Measurements from ENCODE around the gene SERPING1. TPM values are rescaled to one million over a fixed set of nuclear protein-coding genes. Genes with fewer than 3 reads are reported as not detected.
A peak's percentile ranks its signal among the peaks of the same experiment; 100 is the strongest.

Gene SERPING1
- total RNA-seq, 1 donor from 2014 or later: 490 TPM

DNA sequence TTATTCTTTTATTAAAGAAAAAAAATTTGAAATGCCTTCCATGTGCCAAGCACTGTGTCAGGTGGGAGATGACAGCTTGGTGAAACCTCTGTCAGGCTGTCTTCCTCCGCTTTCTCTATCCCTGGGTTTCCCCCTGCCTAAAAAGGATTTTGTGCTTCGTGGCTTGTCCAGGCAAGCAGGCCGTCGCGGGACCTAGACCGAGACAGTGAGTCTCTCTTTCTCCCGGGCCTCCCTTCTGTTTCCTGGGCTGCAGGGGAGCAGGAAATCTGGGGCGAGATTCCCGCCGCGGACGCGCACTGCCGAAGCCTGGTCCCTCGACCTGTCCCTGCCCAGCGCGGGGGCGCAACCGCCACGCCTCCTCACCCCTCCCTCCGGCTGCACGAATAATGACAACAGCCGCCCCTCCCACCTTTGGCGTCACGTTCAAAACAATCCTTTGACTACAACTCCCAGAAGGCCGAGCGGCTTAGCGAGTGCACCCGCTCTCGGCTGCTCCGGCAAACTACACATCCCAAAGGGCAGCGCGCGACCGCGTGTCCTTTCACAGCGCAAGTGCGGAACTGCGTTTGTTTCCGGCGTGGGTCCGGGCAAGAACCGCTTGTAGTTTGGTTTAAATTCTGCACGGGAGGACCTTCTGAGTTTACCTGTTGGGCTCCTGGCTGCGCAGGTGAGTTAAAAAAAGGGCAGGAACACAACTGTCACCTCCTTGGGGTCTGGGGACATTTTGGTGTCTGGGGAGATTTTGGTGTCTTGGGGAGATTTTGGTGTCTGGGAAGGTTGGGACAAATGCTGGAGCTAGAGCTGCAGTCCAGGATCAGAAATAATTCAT is 59.9 kb downstream of the SERPING1 start, which contains the start of gene CLP1:
TSS of gene CLP1 (plus strand) at position 569 of the 829 bp plus-strand sequence. CDS start 1,715 bp downstream, outside the sequence.
- peak within 1 kb of the TSS; percentile 85 for H3K27ac ChIP-seq
- H3K4me3 ChIP-seq: peak within 1 kb of the TSS; percentile 75
- ATAC-seq: peak; percentile 99
- TF ChIP-seq, protein P1, sequence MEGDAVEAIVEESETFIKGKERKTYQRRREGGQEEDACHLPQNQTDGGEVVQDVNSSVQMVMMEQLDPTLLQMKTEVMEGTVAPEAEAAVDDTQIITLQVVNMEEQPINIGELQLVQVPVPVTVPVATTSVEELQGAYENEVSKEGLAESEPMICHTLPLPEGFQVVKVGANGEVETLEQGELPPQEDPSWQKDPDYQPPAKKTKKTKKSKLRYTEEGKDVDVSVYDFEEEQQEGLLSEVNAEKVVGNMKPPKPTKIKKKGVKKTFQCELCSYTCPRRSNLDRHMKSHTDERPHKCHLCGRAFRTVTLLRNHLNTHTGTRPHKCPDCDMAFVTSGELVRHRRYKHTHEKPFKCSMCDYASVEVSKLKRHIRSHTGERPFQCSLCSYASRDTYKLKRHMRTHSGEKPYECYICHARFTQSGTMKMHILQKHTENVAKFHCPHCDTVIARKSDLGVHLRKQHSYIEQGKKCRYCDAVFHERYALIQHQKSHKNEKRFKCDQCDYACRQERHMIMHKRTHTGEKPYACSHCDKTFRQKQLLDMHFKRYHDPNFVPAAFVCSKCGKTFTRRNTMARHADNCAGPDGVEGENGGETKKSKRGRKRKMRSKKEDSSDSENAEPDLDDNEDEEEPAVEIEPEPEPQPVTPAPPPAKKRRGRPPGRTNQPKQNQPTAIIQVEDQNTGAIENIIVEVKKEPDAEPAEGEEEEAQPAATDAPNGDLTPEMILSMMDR (IDR thresholded peaks at IDR 0.05): no peak
- peaks cover 35% of the 10 kb centered on the region for H3K36me3 ChIP-seq
- intact Hi-C loops (cut with DNase I): no loop called here
- H3K27me3 ChIP-seq: no peaks in the 10 kb centered on the region
- H3K4me1 ChIP-seq: peaks cover 12% of the 10 kb centered on the region
- DNase-seq: peak; percentile 99
- no peaks in the 10 kb centered on the region for H3K9me3 ChIP-seq

DNA sequence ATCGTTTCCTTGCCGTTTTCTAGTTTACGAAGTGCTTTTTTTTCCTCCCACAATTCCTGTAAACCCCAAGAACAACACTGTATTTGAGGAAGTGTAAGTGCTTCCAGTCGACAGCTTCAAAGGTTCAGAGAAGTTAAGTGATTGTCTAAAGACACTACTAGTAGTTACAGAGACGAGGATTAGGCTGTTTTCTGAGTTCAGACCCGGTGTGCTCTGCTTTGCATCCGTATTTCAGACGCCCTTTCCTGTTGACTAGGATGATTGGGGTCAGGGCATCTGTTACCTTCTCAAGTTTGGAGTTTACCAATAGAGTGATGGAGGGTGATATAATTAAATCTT is 60.5 kb downstream of the SERPING1 start:
- Histone ChIP-seq H3K4me1 (peaks cover 12% of the 10 kb centered on the region), H3K27me3 (no peaks in the 10 kb centered on the region), H3K9me3 (no peaks in the 10 kb centered on the region), H3K4me3 (peak overlapping the region; percentile 75), H3K36me3 (peaks cover 41% of the 10 kb centered on the region), H3K27ac (peak overlapping the region; percentile 55)
- DNase-seq: no peak
- intact Hi-C loops (cut with DNase I): no loop called here
- ATAC-seq: no peak
- TF ChIP-seq, protein P1 (IDR thresholded peaks at IDR 0.05): no peak

DNA sequence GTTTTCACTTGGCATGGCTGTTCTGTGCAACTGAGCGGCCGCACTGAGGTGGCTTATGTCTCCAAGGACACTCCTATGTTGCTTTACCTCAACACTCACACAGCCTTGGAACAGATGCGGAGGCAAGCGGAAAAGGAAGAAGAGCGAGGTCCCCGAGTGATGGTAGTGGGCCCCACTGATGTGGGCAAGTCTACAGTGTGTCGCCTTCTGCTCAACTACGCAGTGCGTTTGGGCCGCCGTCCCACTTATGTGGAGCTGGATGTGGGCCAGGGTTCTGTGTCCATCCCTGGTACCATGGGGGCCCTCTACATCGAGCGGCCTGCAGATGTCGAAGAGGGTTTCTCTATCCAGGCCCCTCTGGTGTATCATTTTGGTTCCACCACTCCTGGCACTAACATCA is 62.2 kb downstream of the SERPING1 start:
- no peak for ATAC-seq
- intact Hi-C loops (cut with DNase I): no loop called here
- TF ChIP-seq, protein P1 (IDR thresholded peaks at IDR 0.05): no peak
- H3K27ac ChIP-seq: no peak overlapping the region
- H3K9me3 ChIP-seq: no peaks in the 10 kb centered on the region
- H3K4me3 ChIP-seq: no peak overlapping the region
- H3K36me3 ChIP-seq: peaks cover 44% of the 10 kb centered on the region
- no peaks in the 10 kb centered on the region for H3K27me3 ChIP-seq
- DNase-seq: no peak
- peaks cover 12% of the 10 kb centered on the region for H3K4me1 ChIP-seq

DNA sequence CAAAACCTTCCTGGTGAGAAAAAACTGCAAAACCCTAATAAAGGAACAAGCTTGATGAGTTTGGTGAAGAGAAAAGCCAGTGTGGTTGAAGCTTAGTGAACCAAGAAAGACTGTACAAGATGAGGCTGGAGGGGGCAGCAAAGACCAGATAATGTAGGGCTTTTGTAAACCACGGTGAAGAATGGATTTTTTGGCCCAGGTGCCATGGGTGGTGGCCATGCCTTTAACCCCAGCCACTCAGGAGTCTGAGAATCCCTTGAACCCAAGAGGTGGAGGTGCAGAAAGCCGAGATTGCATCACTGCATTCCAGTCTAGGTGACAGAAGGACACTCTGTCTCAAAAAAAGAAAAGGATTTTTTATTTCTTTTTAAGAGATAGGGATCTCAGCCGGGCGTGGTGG is 65.4 kb downstream of the SERPING1 start:
- Histone ChIP-seq H3K27me3 (no peaks in the 10 kb centered on the region), H3K27ac (no peak overlapping the region), H3K4me3 (no peak overlapping the region), H3K4me1 (peaks cover 14% of the 10 kb centered on the region), H3K36me3 (peaks cover 44% of the 10 kb centered on the region), H3K9me3 (no peaks in the 10 kb centered on the region)
- TF ChIP-seq, protein P1 (IDR thresholded peaks at IDR 0.05): no peak
- DNase-seq (no peak), ATAC-seq (no peak)
- intact Hi-C loops (cut with DNase I): no loop called here

DNA sequence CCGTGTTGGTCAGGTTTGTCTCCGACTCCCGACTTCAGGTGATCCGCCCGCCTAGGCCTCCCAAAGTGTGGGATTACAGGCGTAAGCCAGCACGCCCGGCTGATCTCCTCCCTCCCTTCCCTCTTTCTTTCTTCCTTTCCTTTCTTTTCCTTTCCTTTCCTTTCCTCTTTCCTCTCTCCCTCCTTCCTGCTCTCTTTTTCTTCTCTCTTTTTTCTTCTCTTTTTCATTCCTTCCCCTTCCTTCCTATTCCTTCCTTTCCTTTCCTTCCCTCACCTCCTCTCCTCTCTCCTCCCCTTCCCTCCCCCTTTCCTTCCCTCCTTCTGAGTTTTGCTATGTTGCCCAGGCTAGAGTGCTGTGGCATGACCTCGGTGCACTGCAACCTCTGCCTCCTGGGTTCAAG is 66.5 kb downstream of the SERPING1 start:
- Histone ChIP-seq H3K4me3 (no peak overlapping the region), H3K4me1 (peaks cover 8% of the 10 kb centered on the region), H3K27me3 (no peaks in the 10 kb centered on the region), H3K9me3 (no peaks in the 10 kb centered on the region), H3K27ac (no peak overlapping the region), H3K36me3 (peaks cover 43% of the 10 kb centered on the region)
- no peak for DNase-seq
- ATAC-seq: no peak
- TF ChIP-seq, protein P1 (IDR thresholded peaks at IDR 0.05): no peak
- intact Hi-C loops (cut with DNase I): no loop called here

Small RNA genes within 50 kb of the gene (microRNA-seq; reads per million reads assigned to microRNA genes)
- gene MIR130A (ENCODE audit: borderline microRNAs expressed): 8,255 reads per million, percentile 96 among the genes with 10 or more reads in this experiment

Other genes with a start within 250 kb of the SERPING1 start
- not detected for gene PRG3, start 216.5 kb upstream of the SERPING1 start, total RNA-seq
- gene PRG2, start 207.0 kb upstream of the SERPING1 start, total RNA-seq: not detected
- 117 TPM for gene SLC43A3, start 170.6 kb upstream of the SERPING1 start, total RNA-seq
- 3.2 TPM for gene RTN4RL2, start 137.2 kb upstream of the SERPING1 start, total RNA-seq
- gene SLC43A1, start 82.0 kb upstream of the SERPING1 start, total RNA-seq: 12.4 TPM
- 34.7 TPM for gene TIMM10, start 66.9 kb upstream of the SERPING1 start, total RNA-seq
- gene SMTNL1, start 60.1 kb upstream of the SERPING1 start, total RNA-seq: not detected
- 120 TPM for gene UBE2L6, start 30.0 kb upstream of the SERPING1 start, total RNA-seq
- 6.9 TPM for gene YPEL4, start 52.2 kb downstream of the SERPING1 start, total RNA-seq
- 11.7 TPM for gene CLP1, start 60.1 kb downstream of the SERPING1 start, total RNA-seq
- gene ZDHHC5, start 70.4 kb downstream of the SERPING1 start, total RNA-seq: 79.8 TPM
- 9.6 TPM for gene MED19, start 114.5 kb downstream of the SERPING1 start, total RNA-seq
- gene TMX2, start 114.9 kb downstream of the SERPING1 start, total RNA-seq: 70.4 TPM
- 103 TPM for gene SELENOH, start 143.8 kb downstream of the SERPING1 start, total RNA-seq
- not detected for gene BTBD18, start 154.1 kb downstream of the SERPING1 start, total RNA-seq
- gene CTNND1, start 164.1 kb downstream of the SERPING1 start, total RNA-seq: 245 TPM